H1 (cell line): ENCODE results near the gene TMEM89. TPM values are rescaled to one million over a fixed set of nuclear protein-coding genes. Genes with fewer than 3 reads are reported as not detected.

Source experiments
- CBX8 ChIP-seq: fragments of 300-800, 300-1000 bp; sonication (generic); IDR thresholded peaks from 2 replicates; pipeline ENCODE4 v1.7.1; 2016; ENCODE audit warnings: low read depth, low read length, borderline replicate concordance
- CREB1 ChIP-seq: IDR thresholded peaks from 2 replicates; pipeline ENCODE4 v1.6.1; 2012; ENCODE audit warnings: inconsistent platforms
- CTBP2 ChIP-seq: IDR thresholded peaks from 2 replicates; pipeline ENCODE4 v1.7.0; 2011; ENCODE audit warnings: borderline replicate concordance, mild to moderate bottlenecking, moderate library complexity, mixed read lengths, low read length; ENCODE audit not compliant: insufficient read depth, insufficient read length
- FOSL1 ChIP-seq: IDR thresholded peaks from 2 replicates; pipeline ENCODE4 v1.6.1; 2011; ENCODE audit warnings: mild to moderate bottlenecking, low read depth, low read length, moderate library complexity; ENCODE audit not compliant: insufficient read depth
- JUND ChIP-seq: IDR thresholded peaks from 2 replicates; pipeline ENCODE4 v1.6.1; 2011; ENCODE audit warnings: mild to moderate bottlenecking, improper control_type of control experiment, low read length
- POU5F1 ChIP-seq: IDR thresholded peaks from 2 replicates; pipeline ENCODE4 v1.6.1; 2011; ENCODE audit warnings: low read depth, mild to moderate bottlenecking, low read length, moderate library complexity
- SP2 ChIP-seq: IDR thresholded peaks from 2 replicates; pipeline ENCODE4 v1.6.1; 2012; ENCODE audit warnings: mild to moderate bottlenecking, low read length, inconsistent platforms
- polyA plus RNA-seq, 7 experiments: library from polyadenylated mRNA; depleted of rRNA in 3 of 7; stranded (reverse) in 5 of 7; unstranded in 2 of 7; fragments of >200 nt in 5 of 7; fragments of 200-250 nt in 2 of 7; gene quantifications; 1 replicate in 5 of 7; 2 replicates in 1 of 7; 4 replicates in 1 of 7; pipeline versions ENCODE4 v1.2.1 to v1.2.3, GENCODE V29; 2011 to 2013; ENCODE audit warnings: missing spikeins in 2 of 7, mixed read lengths in 2 of 7
- total RNA-seq: library from RNA; stranded (reverse); fragmentation: NEBNext Ultra II Directional; extraction: Animal tissue kit (Norgen Biotek cat#: 25700); gene quantifications from 2 replicates; pipeline ENCODE4 v1.2.1, GENCODE V29; 2021
- TF ChIP-seq, protein P1 (sequence below): IDR thresholded peaks from 2 replicates; pipeline ENCODE4 v1.6.1; 2012; ENCODE audit warnings: inconsistent platforms

Gene TMEM89
- total and polyA plus RNA-seq, 2 of the 8 experiments (the other 6 are each of a cell fraction or from before 2014, with no cell fraction given): not detected

DNA sequence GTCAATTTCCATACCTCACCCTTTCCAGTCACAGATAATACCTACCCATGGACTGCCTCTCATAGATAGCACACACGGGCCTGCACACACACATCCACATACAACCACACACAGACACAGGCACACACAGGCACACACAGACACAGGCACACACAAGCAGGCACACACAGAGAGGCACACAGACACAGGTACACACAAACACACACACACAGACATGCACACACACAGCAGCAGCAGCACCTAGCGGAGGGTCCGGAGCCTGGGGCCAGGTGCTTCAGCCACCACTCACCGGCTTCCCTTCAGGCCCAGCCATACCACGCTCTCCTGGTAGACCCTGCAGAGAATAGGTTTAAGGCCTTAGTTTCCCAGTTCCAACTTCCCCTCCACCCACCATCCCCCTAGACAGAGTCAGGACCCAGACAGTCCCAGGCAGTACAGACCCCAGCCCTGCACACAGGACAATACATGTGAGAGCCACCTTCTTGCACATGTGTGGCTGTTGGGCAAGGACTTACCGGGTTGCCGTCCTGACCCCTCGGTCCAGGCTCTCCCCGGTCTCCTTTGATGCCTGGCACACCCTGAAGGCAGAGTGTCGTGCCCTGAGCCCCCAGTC, 47.5 kb downstream of the TMEM89 start (continued):
- TF ChIP-seq, protein P1, sequence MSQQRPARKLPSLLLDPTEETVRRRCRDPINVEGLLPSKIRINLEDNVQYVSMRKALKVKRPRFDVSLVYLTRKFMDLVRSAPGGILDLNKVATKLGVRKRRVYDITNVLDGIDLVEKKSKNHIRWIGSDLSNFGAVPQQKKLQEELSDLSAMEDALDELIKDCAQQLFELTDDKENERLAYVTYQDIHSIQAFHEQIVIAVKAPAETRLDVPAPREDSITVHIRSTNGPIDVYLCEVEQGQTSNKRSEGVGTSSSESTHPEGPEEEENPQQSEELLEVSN: no peak
- TF ChIP-seq JUND (no peak), CTBP2 (no peak), CBX8 (no peak), CREB1 (no peak), FOSL1 (no peak), POU5F1 (no peak), SP2 (no peak)
